NCI-H748 (cell line): ENCODE measurements around the gene DNAH3.
"Not testable (repeated sequence)": the region's sequence is repeated elsewhere in the genome, so short reads cannot be mapped to it uniquely, and the experiment has no call there.

Experiments
- DNase-seq: peaks from one replicate; lab custom pipeline; 2025; ENCODE audit not compliant: unreplicated experiment; lab: John Stamatoyannopoulos, UW

Gene DNAH3

GRCh38 chr16:21167929-21168602, 17.4 kb upstream of the DNAH3 start:
- no peak for DNase-seq

GRCh38 chr16:21167360-21167759, 16.7 kb upstream of the DNAH3 start:
- DNase-seq = no peak

- DNase-seq = no peak
Observed at GRCh38 chr16:21166561-21166961, 15.9 kb upstream of the DNAH3 start.

- DNase-seq = no peak
Observed at GRCh38 chr16:21164521-21165168, 14.0 kb upstream of the DNAH3 start.

- DNase-seq = no peak
Observed at GRCh38 chr16:21163576-21163975, 12.9 kb upstream of the DNAH3 start.

GRCh38 chr16:21162661-21163151, 12.1 kb upstream of the DNAH3 start:
- no peak for DNase-seq

GRCh38 chr16:21161211-21161610, 10.6 kb upstream of the DNAH3 start:
- no peak for DNase-seq

- DNase-seq = no peak
Observed at GRCh38 chr16:21160276-21160675, 9.6 kb upstream of the DNAH3 start.

- no peak for DNase-seq
Observed at GRCh38 chr16:21159281-21159951, 8.8 kb upstream of the DNAH3 start.

- peak; percentile 61 for DNase-seq
Observed at GRCh38 chr16:21158208-21159110, 7.8 kb upstream of the DNAH3 start, which contains the start of gene LDAF1. TSS of gene LDAF1 (plus strand) at chr16:21158674. CDS start at chr16:21161183, 2,509 bp downstream.

GRCh38 chr16:21157632-21158031, 7.0 kb upstream of the DNAH3 start:
- DNase-seq = peak; percentile 32

- peak; percentile 64 for DNase-seq
Observed at GRCh38 chr16:21156767-21157467, 6.3 kb upstream of the DNAH3 start.

GRCh38 chr16:21156011-21156410, 5.4 kb upstream of the DNAH3 start:
- DNase-seq = not testable (repeated sequence)

GRCh38 chr16:21153124-21153729, 2.6 kb upstream of the DNAH3 start:
- not testable (repeated sequence) for DNase-seq

- DNase-seq = not testable (repeated sequence)
Observed at GRCh38 chr16:21152160-21153030, 1.7 kb upstream of the DNAH3 start.

- peak; percentile 20 for DNase-seq
Observed at GRCh38 chr16:21145738-21146137, 4.9 kb downstream of the DNAH3 start.

GRCh38 chr16:21134053-21134452, 16.6 kb downstream of the DNAH3 start:
- DNase-seq = no peak

- DNase-seq = no peak
Observed at GRCh38 chr16:21130811-21131210, 19.8 kb downstream of the DNAH3 start.

GRCh38 chr16:21128991-21129390, 21.7 kb downstream of the DNAH3 start:
- no peak for DNase-seq
